DMS153 (cell line): ENCODE results near the gene FADD.

Experiments used
- DNase-seq: peaks from one replicate; lab custom pipeline; 2025; lab: John Stamatoyannopoulos, UW

Gene FADD

GRCh38 chr11:70233962-70234361 is 30.9 kb downstream of the FADD start:
- no peak for DNase-seq

GRCh38 chr11:70240337-70240736 is 37.2 kb downstream of the FADD start:
- DNase-seq, result no peak

- no peak for DNase-seq
Observed at GRCh38 chr11:70241709-70242108, 38.6 kb downstream of the FADD start.

- DNase-seq, result no peak
Observed at GRCh38 chr11:70242885-70243284, 39.8 kb downstream of the FADD start.

GRCh38 chr11:70243912-70244652 is 41.0 kb downstream of the FADD start:
- no peak for DNase-seq

- DNase-seq, result no peak
Observed at GRCh38 chr11:70244698-70245097, 41.6 kb downstream of the FADD start.

GRCh38 chr11:70246196-70246595 is 43.1 kb downstream of the FADD start:
- DNase-seq, result no peak

GRCh38 chr11:70247042-70247709 is 44.1 kb downstream of the FADD start:
- no peak for DNase-seq

GRCh38 chr11:70247710-70248072 is 44.6 kb downstream of the FADD start:
- no peak for DNase-seq

GRCh38 chr11:70250876-70251658 is 48.0 kb downstream of the FADD start:
- DNase-seq, result no peak

GRCh38 chr11:70251659-70252321 is 48.7 kb downstream of the FADD start:
- no peak for DNase-seq

- no peak for DNase-seq
Observed at GRCh38 chr11:70252844-70253243, 49.7 kb downstream of the FADD start.

- DNase-seq, result no peak
Observed at GRCh38 chr11:70255477-70256116, 52.5 kb downstream of the FADD start.
